HL-60/S4 (cell line): ENCODE data around the gene CRTC1.

Experiments used
- in situ Hi-C: fragments of 300-500 bp; cut with MboI; formaldehyde crosslinking; loops from 2 replicates; pipeline ENCODE4 v1.14.3; 2022; ENCODE audit warnings: low sequenced_read_pairs

Gene CRTC1

GRCh38 chr19:18743784-18744418, 60.4 kb downstream of the CRTC1 start:
- in situ Hi-C loops: no loop called here

- in situ Hi-C loops: no loop called here
Observed at GRCh38 chr19:18745012-18745735, 61.7 kb downstream of the CRTC1 start.

- in situ Hi-C loops: no loop called here
Observed at GRCh38 chr19:18745931-18746330, 62.5 kb downstream of the CRTC1 start.

GRCh38 chr19:18746401-18747325, 63.2 kb downstream of the CRTC1 start:
- in situ Hi-C loops: no loop called here

GRCh38 chr19:18749362-18750231, 66.1 kb downstream of the CRTC1 start:
- in situ Hi-C loops: no loop called here

- in situ Hi-C loops: no loop called here
Observed at GRCh38 chr19:18750295-18750970, 67.0 kb downstream of the CRTC1 start.

GRCh38 chr19:18751571-18751970, 68.1 kb downstream of the CRTC1 start:
- in situ Hi-C loops: no loop called here

GRCh38 chr19:18754501-18754900, 71.0 kb downstream of the CRTC1 start:
- in situ Hi-C loops: no loop called here

- in situ Hi-C loops: no loop called here
Observed at GRCh38 chr19:18756896-18757295, 73.4 kb downstream of the CRTC1 start.

GRCh38 chr19:18759304-18759994, 76.0 kb downstream of the CRTC1 start:
- in situ Hi-C loops: no loop called here

- in situ Hi-C loops: no loop called here
Observed at GRCh38 chr19:18759995-18760426, 76.5 kb downstream of the CRTC1 start.

GRCh38 chr19:18760440-18761383, 77.2 kb downstream of the CRTC1 start:
- in situ Hi-C loops: no loop called here

- in situ Hi-C loops: no loop called here
Observed at GRCh38 chr19:18761531-18762110, 78.1 kb downstream of the CRTC1 start.

- in situ Hi-C loops: no loop called here
Observed at GRCh38 chr19:18762125-18763023, 78.9 kb downstream of the CRTC1 start.

GRCh38 chr19:18763674-18764590, 80.5 kb downstream of the CRTC1 start:
- in situ Hi-C loops: no loop called here

GRCh38 chr19:18764591-18765051, 81.1 kb downstream of the CRTC1 start:
- in situ Hi-C loops: no loop called here
